ENCODE measurements around the gene PSMB5. TPM values are rescaled to one million over a fixed set of nuclear protein-coding genes. Genes with fewer than 3 reads are reported as not detected.
A peak's percentile ranks its signal among the peaks of the same experiment; 100 is the strongest.

Gene PSMB5
- total and polyA plus RNA-seq, 9 of the 15 experiments (the other 6 are each of a cell fraction or from before 2014, with no cell fraction given) = 198 to 1,870 (median 269) TPM

GRCh38 chr14:22981876-22982476, 52.7 kb downstream of the PSMB5 start:
- TSS peak; percentile 49 for BruUV-seq (replicated peaks)
- no peaks in the 10 kb centered on the region for H3K79me2 ChIP-seq (ENCODE audit: control insufficient read depth, insufficient read depth, low read length)
- H3K4me3 ChIP-seq = peak overlapping the region; percentile 69

More at GRCh38 chr14:22981876-22982476, 52.7 kb downstream of the PSMB5 start:
- FAIRE-seq (no peak), ATAC-seq (no peak), DNase-seq (ENCODE audit: extremely low read depth in 1 of 4, low spot score in 3 of 4) (no peak)
- Histone ChIP-seq H4K20me1 (replicated peaks; ENCODE audit: control insufficient read depth, insufficient read depth, low read length) (no peaks in the 10 kb centered on the region), H3K9me3 (replicated peaks; ENCODE audit: control insufficient read depth, insufficient read depth, low read depth, low read length) (no peaks in the 10 kb centered on the region), H3K36me3 (ENCODE audit: control insufficient read depth, insufficient read depth, low read length) (peaks cover 9% of the 10 kb centered on the region; the same call in 2 of the 3 replicates), H3K4me2 (ENCODE audit: insufficient read depth, low read length) (peak overlapping the region; percentile 93), H3K27ac (ENCODE audit: extremely low read depth, low read depth, low read length) (no peak overlapping the region; the same call in 2 of the 3 replicates), H3K27me3 (ENCODE audit: control insufficient read depth in 2 of 2, insufficient read depth in 2 of 2, low read length in 2 of 2) (no peaks in the 10 kb centered on the region), H2AFZ (ENCODE audit: low read depth, low read length) (peak overlapping the region; percentile 97), H3K4me1 (replicated peaks in 1 of 2; ENCODE audit: control insufficient read depth in 2 of 2, insufficient read depth in 2 of 2, low read length in 2 of 2) (peaks cover 19 to 39% of the 10 kb centered on the region in 2 experiments), H3K9ac (ENCODE audit: insufficient read depth in 1 of 2, low read depth in 2 of 2, low read length in 2 of 2) (peak overlapping the region; percentile 63 to 96; a peak in 3 of 4 replicates), H3K9me1 (ENCODE audit: control insufficient read depth, insufficient read depth, low read length) (no peaks in the 10 kb centered on the region)
- in situ Hi-C loops (cut with MboI) (loop anchor here (5.0 kb wide), 1 partner anchor 50 kb away; no protein-coding TSS in a partner anchor), intact Hi-C loops (cut with micrococcal nuclease) (no loop called here)
- WGBS (ENCODE audit: insufficient coverage, low coverage, missing lambda C conversion rate) = 25% methylated on average over 18 of the region's 51 CpGs
- TF ChIP-seq C11orf30 (IDR thresholded peaks at IDR 0.05; ENCODE audit: low read depth) (no peak), TRIM24 (IDR thresholded peaks at IDR 0.05) (no peak), TFAP4 (CRISPR knock-in tag; IDR thresholded peaks at IDR 0.05; ENCODE audit: borderline replicate concordance) (no peak), BHLHE40 (IDR thresholded peaks at IDR 0.05; ENCODE audit: low read length) (no peak), ZBTB7A (IDR thresholded peaks at IDR 0.05; ENCODE audit: borderline replicate concordance, control insufficient read depth, low read depth, low read length) (0 out of 2 replicates have a peak, but pooled peaks have one; percentile 0), MEIS2 (IDR thresholded peaks at IDR 0.05; ENCODE audit: partially characterized antibody) (no peak), ZNF282 (CRISPR knock-in tag; IDR thresholded peaks at IDR 0.05) (0 out of 2 replicates have a peak, but pooled peaks have one; percentile 42), ZNF57 (CRISPR knock-in tag; IDR thresholded peaks at IDR 0.05) (no peak), PHF8 (IDR thresholded peaks at IDR 0.05; ENCODE audit: borderline replicate concordance, low read length) (peak; percentile 53; the same call in 1 of the 2 replicates), NFIC (IDR thresholded peaks at IDR 0.05) (no peak), SETDB1 (IDR thresholded peaks at IDR 0.05; ENCODE audit: low read length) (no peak), NFRKB (IDR thresholded peaks at IDR 0.05; ENCODE audit: low read depth) (no peak), THAP12 (CRISPR knock-in tag; IDR thresholded peaks at IDR 0.05) (0 out of 2 replicates have a peak, but pooled peaks have one; percentile 16), THRAP3 (IDR thresholded peaks at IDR 0.05; ENCODE audit: borderline replicate concordance) (no peak), PCBP1 (IDR thresholded peaks at IDR 0.05; ENCODE audit: low read depth, low read length, poor library complexity, severe bottlenecking) (peak; percentile 57), HMGN3 (IDR thresholded peaks at IDR 0.05; ENCODE audit: borderline replicate concordance, extremely low read depth, insufficient read length, low read depth, low read length) (peak; percentile 16)
- CTCF ChIA-PET (ENCODE audit: low intra/inter-chr PET ratio) = interaction anchor here (0.6 to 2.9 kb wide), 7 partner anchors 8 to 425 kb away, joined by 3 to 22 read pairs (median 6); partner anchors contain the start of gene PRMT5
- POLR2A ChIA-PET = interaction anchor here (0.6 to 2.0 kb wide), 12 partner anchors 10 to 325 kb away, joined by 3 to 14 read pairs (median 4); partner anchors contain the start of genes BCL2L2, CDH24, HAUS4 and PRMT5
